ENCODE measurements around the gene TRAIP.
"Not testable (repeated sequence)": the region's sequence is repeated elsewhere in the genome, so short reads cannot be mapped to it uniquely, and the experiment has no call there.

TRAIP gene

GRCh38 chr3:49856181-49857005 lies at the start of gene TRAIP:
Gene TRAIP, minus strand, starts transcription at chr3:49856564. Its CDS starts 111 bp downstream, at chr3:49856453.
- peak; percentile 95 for DNase-seq

- not testable (repeated sequence) for DNase-seq
These were observed 48.1 kb upstream of the TRAIP start for GRCh38 chr3:49904448-49904847.

- DNase-seq: peak; percentile 77
These were observed 47.4 kb upstream of the TRAIP start, which contains the start of gene MST1R for GRCh38 chr3:49903451-49904424. Gene MST1R, minus strand, starts transcription at chr3:49903873. Its CDS starts 264 bp downstream, at chr3:49903609.

- DNase-seq: no peak
These were observed 46.4 kb upstream of the TRAIP start for GRCh38 chr3:49902511-49903345.

GRCh38 chr3:49901366-49902339 lies 45.3 kb upstream of the TRAIP start:
- no peak for DNase-seq

GRCh38 chr3:49900491-49901153 lies 44.3 kb upstream of the TRAIP start:
- DNase-seq: no peak

GRCh38 chr3:49899815-49900214 lies 43.5 kb upstream of the TRAIP start:
- no peak for DNase-seq

- no peak for DNase-seq
These were observed 42.6 kb upstream of the TRAIP start for GRCh38 chr3:49898991-49899390.

- DNase-seq: no peak
These were observed 40.0 kb upstream of the TRAIP start for GRCh38 chr3:49896345-49896744.

- no peak for DNase-seq
These were observed 39.4 kb upstream of the TRAIP start for GRCh38 chr3:49895791-49896190.

- no peak for DNase-seq
These were observed 32.9 kb upstream of the TRAIP start for GRCh38 chr3:49889296-49889695.

GRCh38 chr3:49886922-49887265 lies 30.5 kb upstream of the TRAIP start:
- DNase-seq: no peak

- no peak for DNase-seq
These were observed 27.6 kb upstream of the TRAIP start for GRCh38 chr3:49883998-49884397.

GRCh38 chr3:49882166-49882565 lies 25.8 kb upstream of the TRAIP start:
- DNase-seq: no peak

- no peak for DNase-seq
These were observed 24.4 kb upstream of the TRAIP start for GRCh38 chr3:49880581-49881315.

- no peak for DNase-seq
These were observed 23.4 kb upstream of the TRAIP start for GRCh38 chr3:49879721-49880120.

- DNase-seq: no peak
These were observed 22.3 kb upstream of the TRAIP start for GRCh38 chr3:49878686-49879085.

GRCh38 chr3:49877716-49878115 lies 21.4 kb upstream of the TRAIP start:
- DNase-seq: no peak

GRCh38 chr3:49876567-49876966 lies 20.2 kb upstream of the TRAIP start:
- DNase-seq: no peak

- no peak for DNase-seq
These were observed 17.3 kb upstream of the TRAIP start for GRCh38 chr3:49873623-49874022.

Data from stimulated activated CD4-positive, alpha-beta T cell treated with anti-CD3 and anti-CD28 coated beads, Interleukin-4, amount 100 ng/mL, for 24 hours (primary cell).